Measurements from ENCODE around the gene PAQR4. TPM values are rescaled to one million over a fixed set of nuclear protein-coding genes. Genes with fewer than 3 reads are reported as not detected.

The PAQR4 gene
- total RNA-seq, 3 donors from 2014 or later (not counting 1 experiment from before 2014, with no cell fraction given), result 2.9 to 4.4 (median 3.5) TPM

DNA sequence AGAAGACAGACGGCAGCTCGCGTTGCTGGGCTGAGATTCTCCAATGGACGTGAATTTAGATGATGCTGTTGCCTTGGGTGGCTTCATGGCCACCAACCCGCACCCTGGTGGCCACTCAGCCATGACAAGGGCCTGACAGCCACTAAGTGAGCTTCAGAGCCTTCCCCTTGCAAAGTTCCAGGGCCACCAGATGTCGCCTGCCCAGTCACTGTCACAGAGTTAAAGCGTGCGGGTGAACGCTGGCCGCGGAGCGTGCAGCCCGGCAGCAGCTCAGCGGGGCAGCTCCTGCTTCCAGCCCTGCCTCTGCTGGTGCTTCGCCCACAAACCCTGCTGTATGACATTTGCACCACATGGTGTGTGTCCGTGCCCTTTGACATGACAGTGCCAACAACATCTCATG is 18.4 kb upstream of the PAQR4 start:
- intact Hi-C loops (cut with micrococcal nuclease), result no loop called here
- peaks cover under 1% of the 10 kb centered on the region for H3K4me1 ChIP-seq (ENCODE audit: control insufficient read depth, insufficient read depth, low read length)
- WGBS (ENCODE audit: insufficient coverage), result 88% methylated on average over 16 of the region's 16 CpGs
- no peak for DNase-seq
- H3K9me3 ChIP-seq (ENCODE audit: control insufficient read depth, insufficient read depth, low read length), result no peaks in the 10 kb centered on the region
- no peak for TF ChIP-seq CTCF (IDR thresholded peaks at IDR 0.05)
- Mint-ChIP-seq H3K4me1 (no peaks in the 10 kb centered on the region), H3K27me3 (ENCODE audit: low read depth in 2 of 2) (no peaks in the 10 kb centered on the region), H3K36me3 (no peaks in the 10 kb centered on the region), H3K4me3 (no peak overlapping the region), H3K27ac (no peak overlapping the region), H3K9me3 (no peaks in the 10 kb centered on the region)
- H3K27me3 ChIP-seq (ENCODE audit: control insufficient read depth, insufficient read depth, low read length), result peaks cover 3% of the 10 kb centered on the region
- no peak overlapping the region for H3K27ac ChIP-seq (ENCODE audit: low read length)
- no peak overlapping the region for H3K4me3 ChIP-seq (ENCODE audit: low read length)
- no peaks in the 10 kb centered on the region for H3K36me3 ChIP-seq (ENCODE audit: control insufficient read depth, insufficient read depth, low read length)
- no peak for ATAC-seq

GRCh38 chr16:2952679-2953078 is 16.5 kb upstream of the PAQR4 start:
- no peaks in the 10 kb centered on the region for H3K9me3 Mint-ChIP-seq
- H3K27me3 Mint-ChIP-seq (ENCODE audit: low read depth in 2 of 2), result peaks cover 0 to 3% of the 10 kb centered on the region in 2 donors
- no peaks in the 10 kb centered on the region for H3K4me1 Mint-ChIP-seq
- Histone ChIP-seq H3K4me3 (ENCODE audit: low read length) (no peak overlapping the region), H3K4me1 (ENCODE audit: control insufficient read depth, insufficient read depth, low read length) (peaks cover 7% of the 10 kb centered on the region), H3K9me3 (ENCODE audit: control insufficient read depth, insufficient read depth, low read length) (no peaks in the 10 kb centered on the region), H3K27me3 (ENCODE audit: control insufficient read depth, insufficient read depth, low read length) (peaks cover 6% of the 10 kb centered on the region), H3K36me3 (ENCODE audit: control insufficient read depth, insufficient read depth, low read length) (no peaks in the 10 kb centered on the region), H3K27ac (ENCODE audit: low read length) (no peak overlapping the region)
- no peak for ATAC-seq
- WGBS (ENCODE audit: insufficient coverage), result 72% methylated on average over 11 of the region's 11 CpGs
- no peak overlapping the region for H3K27ac Mint-ChIP-seq
- intact Hi-C loops (cut with micrococcal nuclease), result no loop called here
- H3K36me3 Mint-ChIP-seq, result no peaks in the 10 kb centered on the region
- no peak overlapping the region for H3K4me3 Mint-ChIP-seq
- TF ChIP-seq CTCF (IDR thresholded peaks at IDR 0.05), result no peak
- DNase-seq, result no peak

DNA sequence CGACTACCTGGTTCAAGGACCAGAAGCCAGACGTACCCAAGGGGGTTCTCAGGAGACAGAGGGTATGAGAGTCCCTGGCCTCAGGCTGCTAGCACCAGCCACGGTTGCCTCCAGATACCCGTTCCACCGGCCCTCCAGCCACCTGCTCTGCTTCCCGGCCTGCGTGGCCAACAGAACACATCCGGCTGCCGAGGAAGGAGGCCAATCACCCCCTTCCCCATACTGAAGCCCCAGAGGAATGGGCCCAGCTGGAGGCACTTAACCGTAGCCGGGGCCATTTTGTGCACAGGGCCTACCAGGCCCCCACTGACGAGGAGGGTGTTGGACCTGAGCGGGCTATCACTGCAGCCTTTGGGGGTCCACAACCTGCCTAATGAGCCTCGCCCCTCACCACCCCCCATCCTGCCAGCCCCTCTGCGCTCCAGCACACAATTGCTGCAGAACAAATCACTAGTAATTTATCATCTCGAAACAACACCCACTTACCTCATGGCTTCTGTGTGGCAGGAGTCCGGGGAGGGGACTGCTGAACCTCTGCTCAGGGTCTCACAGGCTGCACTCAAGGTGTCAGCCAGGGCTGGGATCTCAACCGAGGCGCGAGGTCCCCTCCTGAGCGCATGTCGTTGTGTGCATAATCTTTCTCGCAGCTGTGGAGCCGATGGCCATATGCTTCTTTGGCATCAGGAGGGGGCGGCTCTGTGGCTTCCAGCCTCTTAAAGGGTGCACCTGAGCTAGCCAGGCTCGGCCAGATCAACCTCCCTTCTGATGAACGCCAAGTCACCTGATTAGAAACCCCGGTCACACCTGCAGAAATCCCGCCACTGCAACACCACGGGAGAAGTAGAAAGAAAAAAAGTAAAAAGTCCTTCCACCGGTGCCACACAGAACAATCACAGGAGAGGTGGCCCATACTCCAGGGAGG is 15.2 kb upstream of the PAQR4 start:
- WGBS (ENCODE audit: insufficient coverage), result 71% methylated on average over 31 of the region's 31 CpGs
- Histone ChIP-seq H3K9me3 (ENCODE audit: control insufficient read depth, insufficient read depth, low read length) (no peaks in the 10 kb centered on the region), H3K4me3 (ENCODE audit: low read length) (no peak overlapping the region), H3K27me3 (ENCODE audit: control insufficient read depth, insufficient read depth, low read length) (peaks cover 6% of the 10 kb centered on the region), H3K36me3 (ENCODE audit: control insufficient read depth, insufficient read depth, low read length) (no peaks in the 10 kb centered on the region), H3K4me1 (ENCODE audit: control insufficient read depth, insufficient read depth, low read length) (peaks cover 7% of the 10 kb centered on the region), H3K27ac (ENCODE audit: low read length) (no peak overlapping the region)
- ATAC-seq, result no peak
- H3K27me3 Mint-ChIP-seq (ENCODE audit: low read depth in 2 of 2), result peaks cover 0 to 3% of the 10 kb centered on the region in 2 donors
- no peak overlapping the region for H3K27ac Mint-ChIP-seq
- no peak for DNase-seq
- H3K4me1 Mint-ChIP-seq, result no peaks in the 10 kb centered on the region
- H3K36me3 Mint-ChIP-seq, result no peaks in the 10 kb centered on the region
- no peak overlapping the region for H3K4me3 Mint-ChIP-seq
- TF ChIP-seq CTCF (IDR thresholded peaks at IDR 0.05), result no peak
- intact Hi-C loops (cut with micrococcal nuclease), result no loop called here
- H3K9me3 Mint-ChIP-seq, result no peaks in the 10 kb centered on the region

Measured in natural killer cell (primary cell).